Spleen (tissue), 11 donors: ENCODE measurements around the gene SSUH2. TPM values are rescaled to one million over a fixed set of nuclear protein-coding genes. Genes with fewer than 3 reads are reported as not detected.

Source experiments
- DNase-seq: peaks from one replicate; pipeline ENCODE4 v3.0.0-alpha.2; 2020
- H3K27ac ChIP-seq, 8 donors: fragments of 200-600 bp; sonication (generic) in 7 of 8; 1 replicate in 4 of 8; 2 replicates in 4 of 8; pipeline versions ENCODE4 v1.5.0 to v1.8.0; 2016 to 2021; ENCODE audit warnings: inconsistent platforms in 4 of 8, mild to moderate bottlenecking in 4 of 8, moderate library complexity in 1 of 8
- H3K27me3 ChIP-seq, 7 donors: fragments of 200-600 bp; sonication (generic) in 6 of 7; replicated peaks in 1 of 7; 1 replicate in 4 of 7; 2 replicates in 3 of 7; pipeline versions ENCODE4 v1.5.0 to v1.8.0; 2016 to 2021; ENCODE audit warnings: inconsistent platforms in 3 of 7, mild to moderate bottlenecking in 1 of 7
- H3K36me3 ChIP-seq, 6 donors: fragments of 200-600 bp; sonication (generic) in 5 of 6; 1 replicate in 4 of 6; 2 replicates in 2 of 6; pipeline versions ENCODE4 v1.5.0 to v1.8.0; 2016 to 2021; ENCODE audit warnings: inconsistent platforms in 2 of 6
- H3K4me1 ChIP-seq, 6 donors: fragments of 200-600 bp; sonication (generic) in 5 of 6; 1 replicate in 3 of 6; 2 replicates in 3 of 6; pipeline versions ENCODE4 v1.5.0 to v1.8.0; 2016 to 2021; ENCODE audit warnings: inconsistent platforms in 3 of 6
- H3K4me3 ChIP-seq, 8 donors: fragments of 200-600 bp; sonication (generic) in 7 of 8; 1 replicate in 4 of 8; 2 replicates in 4 of 8; pipeline versions ENCODE4 v1.5.0 to v1.8.0; 2016 to 2021; ENCODE audit warnings: inconsistent platforms in 4 of 8, mild to moderate bottlenecking in 4 of 8, moderate library complexity in 2 of 8
- H3K9me3 ChIP-seq, 8 donors: fragments of 200-600 bp; sonication (generic) in 7 of 8; 1 replicate in 4 of 8; 2 replicates in 4 of 8; pipeline versions ENCODE4 v1.5.0 to v1.8.0; 2016 to 2021; ENCODE audit warnings: inconsistent platforms in 4 of 8
- POLR2A ChIP-seq, 3 donors: fragments of 450-650 bp; IDR thresholded peaks; one replicate each; pipeline ENCODE4 v1.5.1; 2017; ENCODE audit warnings: antibody characterized with exemption in 3 of 3, mild to moderate bottlenecking in 1 of 3
- POLR2AphosphoS5 ChIP-seq, 3 donors: sonication (generic); formaldehyde crosslinking; IDR thresholded peaks; one replicate each; pipeline ENCODE4 v1.5.1; 2017; ENCODE audit warnings: antibody characterized with exemption in 3 of 3
- WGBS, 5 donors: extraction: QIAGEN DNeasy Blood & Tissue Kit in 3 of 5; methylation state at CpG; one replicate each; pipeline versions ENCODE4 v1.1.5 to v1.1.7; 2013 to 2018; 5-methylcytosine and 5-hydroxymethylcytosine counted together
- intact Hi-C: fragments of 100-400 bp; cut with DNase I; formaldehyde crosslinking; loops from one replicate; pipeline ENCODE4 v1.15.0; 2023; ENCODE audit warnings: low total_unique reads
- polyA plus RNA-seq, 3 donors: library from polyadenylated mRNA; stranded (reverse); fragments of 200-250 nt; gene quantifications; one replicate each; pipeline ENCODE4 v1.2.1, GENCODE V29; 2013
- total RNA-seq, 7 donors: library from RNA; depleted of rRNA in 3 of 7; stranded (reverse); fragments of >200 nt in 3 of 7; fragmentation: NEBNext Ultra II Directional in 4 of 7; extraction: Animal tissue kit (Norgen Biotek cat#: 25700) in 4 of 7; gene quantifications; one replicate each; pipeline versions ENCODE4 v1.1.0 to v1.2.1, GENCODE V29; 2016 to 2021
- TF ChIP-seq, protein P1 (sequence below), 11 experiments: fragments of 200-600 bp in 7 of 11; fragments of 450-650 bp in 4 of 11; sonication (generic) in 4 of 11; IDR thresholded peaks in 8 of 11; conservative IDR thresholded peaks in 3 of 11; 1 replicate in 7 of 11; 2 replicates in 4 of 11; pipeline versions ENCODE4 v1.4.0 to v1.8.0; 2016 to 2021; ENCODE audit warnings: antibody characterized with exemption in 11 of 11, inconsistent platforms in 4 of 11, mild to moderate bottlenecking in 1 of 11
- donor health status: healthy with polysubstance abuse.
- donor health status: DM: no; HTN: no; CAD: no; lungs with moderate emphysema.
- donor health status: DM: no; HTN: no; CAD: no.
- donor health status: Bipolar disorder and iron deficiency.
- donor health status: healthy.
- donor health status: DM: no; HTN: no; CAD: no.
- donor health status: DM: yes; HTN: yes; CAD: no.

Gene SSUH2
- total and polyA plus RNA-seq, 10 donors: 0.94 to 4.5 (median 1.7) TPM

DNA sequence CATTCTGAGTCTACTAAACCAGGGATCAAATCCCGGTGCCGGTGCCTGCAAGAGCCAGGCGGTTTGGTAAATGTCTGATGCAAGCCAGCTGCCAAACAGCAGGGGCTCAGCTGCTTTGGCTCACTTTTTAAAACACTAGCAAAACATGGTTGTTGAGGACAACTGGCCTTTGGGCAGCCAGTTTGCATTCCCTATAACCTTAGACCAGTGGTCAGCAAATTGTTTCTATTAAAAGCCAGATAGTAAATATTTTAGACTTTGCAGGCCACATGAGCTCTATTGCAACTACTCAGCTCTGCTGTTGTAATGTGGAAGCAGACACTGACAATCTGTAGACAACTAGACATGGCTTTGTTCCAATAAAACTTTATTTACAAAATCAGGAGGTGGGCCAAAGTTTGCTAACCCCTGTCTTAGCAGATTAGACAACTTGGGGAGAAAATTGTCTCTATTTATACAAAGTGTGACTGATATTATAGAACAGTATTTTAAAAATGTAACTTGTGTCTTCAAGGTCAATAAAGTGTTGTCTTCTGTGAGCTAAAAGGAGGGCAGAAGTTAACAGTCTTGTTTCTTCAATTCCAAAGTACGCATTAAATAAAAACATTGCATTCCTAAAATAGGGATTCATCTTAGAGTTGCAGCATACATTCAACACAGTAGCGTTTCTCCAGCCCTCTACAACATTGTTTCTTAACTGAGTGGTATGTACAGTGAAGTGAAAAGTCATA lies 67.6 kb downstream of the SSUH2 start:
- DNase-seq: no peak
- Histone ChIP-seq H3K9me3 (no peaks in the 10 kb centered on the region), H3K27ac (peak overlapping the region in 1 of 8 donors; percentile 3), H3K27me3 (no peaks in the 10 kb centered on the region), H3K4me1 (peaks cover 0 to 25% (median 12%) of the 10 kb centered on the region in 6 donors), H3K36me3 (peaks cover 0 to 9% (median 0%) of the 10 kb centered on the region in 6 donors), H3K4me3 (no peak overlapping the region)
- TF ChIP-seq POLR2A (IDR thresholded peaks at IDR 0.05) (no peak), POLR2AphosphoS5 (IDR thresholded peaks at IDR 0.05) (peak in 2 of 3 donors; percentile 15 to 43)
- WGBS, 5 donors: 63 to 95% (median 84%) methylated on average over 5 of the region's 5 CpGs
- intact Hi-C loops: no loop called here

- no peak for DNase-seq
- WGBS, 5 donors: 80 to 94% (median 86%) methylated on average over 6 of the region's 6 CpGs
- no peak overlapping the region for H3K4me3 ChIP-seq
- no peaks in the 10 kb centered on the region for H3K9me3 ChIP-seq
- H3K4me1 ChIP-seq: peaks cover 0 to 30% (median 15%) of the 10 kb centered on the region in 6 donors
- TF ChIP-seq, protein P1, sequence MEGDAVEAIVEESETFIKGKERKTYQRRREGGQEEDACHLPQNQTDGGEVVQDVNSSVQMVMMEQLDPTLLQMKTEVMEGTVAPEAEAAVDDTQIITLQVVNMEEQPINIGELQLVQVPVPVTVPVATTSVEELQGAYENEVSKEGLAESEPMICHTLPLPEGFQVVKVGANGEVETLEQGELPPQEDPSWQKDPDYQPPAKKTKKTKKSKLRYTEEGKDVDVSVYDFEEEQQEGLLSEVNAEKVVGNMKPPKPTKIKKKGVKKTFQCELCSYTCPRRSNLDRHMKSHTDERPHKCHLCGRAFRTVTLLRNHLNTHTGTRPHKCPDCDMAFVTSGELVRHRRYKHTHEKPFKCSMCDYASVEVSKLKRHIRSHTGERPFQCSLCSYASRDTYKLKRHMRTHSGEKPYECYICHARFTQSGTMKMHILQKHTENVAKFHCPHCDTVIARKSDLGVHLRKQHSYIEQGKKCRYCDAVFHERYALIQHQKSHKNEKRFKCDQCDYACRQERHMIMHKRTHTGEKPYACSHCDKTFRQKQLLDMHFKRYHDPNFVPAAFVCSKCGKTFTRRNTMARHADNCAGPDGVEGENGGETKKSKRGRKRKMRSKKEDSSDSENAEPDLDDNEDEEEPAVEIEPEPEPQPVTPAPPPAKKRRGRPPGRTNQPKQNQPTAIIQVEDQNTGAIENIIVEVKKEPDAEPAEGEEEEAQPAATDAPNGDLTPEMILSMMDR (IDR thresholded peaks at IDR 0.05 in 8 of 11, conservative IDR thresholded peaks at IDR 0.05 in 3 of 11): no peak
- TF ChIP-seq POLR2AphosphoS5 (IDR thresholded peaks at IDR 0.05) (no peak), POLR2A (IDR thresholded peaks at IDR 0.05) (no peak)
- H3K27ac ChIP-seq: peak overlapping the region in 1 of 8 donors; percentile 3
- intact Hi-C loops: no loop called here
- H3K36me3 ChIP-seq: peaks cover 0 to 9% (median 0%) of the 10 kb centered on the region in 6 donors
- H3K27me3 ChIP-seq: no peaks in the 10 kb centered on the region
Observed at GRCh38 chr3:8576436-8576835, 68.2 kb downstream of the SSUH2 start.

- no peaks in the 10 kb centered on the region for H3K27me3 ChIP-seq
- TF ChIP-seq POLR2A (IDR thresholded peaks at IDR 0.05) (no peak), POLR2AphosphoS5 (IDR thresholded peaks at IDR 0.05) (no peak)
- TF ChIP-seq, protein P1 (IDR thresholded peaks at IDR 0.05 in 8 of 11, conservative IDR thresholded peaks at IDR 0.05 in 3 of 11): no peak
- H3K36me3 ChIP-seq: peaks cover 0 to 11% (median 0%) of the 10 kb centered on the region in 6 donors
- WGBS, 5 donors: 86 to 93% (median 89%) methylated on average over 5 of the region's 5 CpGs
- H3K4me3 ChIP-seq: no peak overlapping the region
- H3K4me1 ChIP-seq: peaks cover 0 to 39% (median 20%) of the 10 kb centered on the region in 6 donors
- DNase-seq: no peak
- intact Hi-C loops: no loop called here
- H3K27ac ChIP-seq: peak overlapping the region in 4 of 8 donors; percentile 30 to 77 (median 48)
- H3K9me3 ChIP-seq: no peaks in the 10 kb centered on the region
Observed at GRCh38 chr3:8575364-8576104, 69.1 kb downstream of the SSUH2 start.

- H3K36me3 ChIP-seq: peaks cover 0 to 17% (median 0%) of the 10 kb centered on the region in 6 donors
- WGBS, 5 donors: 66 to 86% (median 83%) methylated on average over 5 of the region's 5 CpGs
Observed at GRCh38 chr3:8574670-8575322, 69.8 kb downstream of the SSUH2 start.

More at GRCh38 chr3:8574670-8575322, 69.8 kb downstream of the SSUH2 start:
- Histone ChIP-seq H3K9me3 (no peaks in the 10 kb centered on the region), H3K27ac (peak overlapping the region in 5 of 8 donors; percentile 21 to 77 (median 46)), H3K4me3 (no peak overlapping the region), H3K4me1 (peaks cover 0 to 42% (median 22%) of the 10 kb centered on the region in 6 donors), H3K27me3 (no peaks in the 10 kb centered on the region)
- TF ChIP-seq POLR2AphosphoS5 (IDR thresholded peaks at IDR 0.05) (peak in 1 of 3 donors; percentile 3), POLR2A (IDR thresholded peaks at IDR 0.05) (no peak)
- intact Hi-C loops: no loop called here
- no peak for DNase-seq
